ENCODE data around the gene ANXA9. TPM values are rescaled to one million over a fixed set of nuclear protein-coding genes. Genes with fewer than 3 reads are reported as not detected.

Gene ANXA9
- total RNA-seq, 2 experiments from 2014 or later = not detected

GRCh38 chr1:151002051-151002450 lies 20.0 kb downstream of the ANXA9 start:
- peaks cover 8% of the 10 kb centered on the region for H3K36me3 Mint-ChIP-seq

GRCh38 chr1:151002611-151003010 lies 20.5 kb downstream of the ANXA9 start:
- POLR2A ChIA-PET = no interaction called here
- peaks cover 8% of the 10 kb centered on the region for H3K36me3 Mint-ChIP-seq
- peak overlapping the region; percentile 62 for H3K4me3 Mint-ChIP-seq

More at GRCh38 chr1:151002051-151002450, 20.0 kb downstream of the ANXA9 start:
- DNase-seq (no peak), ATAC-seq (ENCODE audit: low read depth) (no peak)
- POLR2A ChIA-PET = no interaction called here
- Mint-ChIP-seq H3K27ac (no peak overlapping the region), H3K4me3 (no peak overlapping the region), H3K4me1 (peaks cover 47% of the 10 kb centered on the region), H3K9me3 (no peaks in the 10 kb centered on the region), H3K27me3 (no peaks in the 10 kb centered on the region)

DNA sequence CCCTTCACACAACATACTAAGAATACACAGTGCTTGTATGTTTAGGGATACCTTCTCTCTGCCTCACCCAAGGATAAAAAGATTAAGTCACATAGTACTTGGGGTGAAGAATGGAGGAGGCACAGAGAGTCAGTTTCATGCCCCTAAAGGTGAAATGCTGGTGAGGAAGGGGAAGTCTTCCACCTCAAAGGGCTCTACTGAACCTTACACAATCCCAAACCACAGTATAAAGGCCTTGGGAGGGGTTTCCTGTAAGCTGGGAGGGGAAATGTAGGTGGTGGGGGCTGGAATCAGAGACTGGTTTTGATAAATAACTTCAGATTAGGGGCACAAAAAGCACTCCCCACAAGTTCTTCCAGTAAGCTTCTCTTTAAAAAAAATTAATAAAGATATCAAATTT lies 21.1 kb downstream of the ANXA9 start:
- ATAC-seq (ENCODE audit: low read depth) (no peak), DNase-seq (no peak)
- Mint-ChIP-seq H3K36me3 (peaks cover 8% of the 10 kb centered on the region), H3K27me3 (no peaks in the 10 kb centered on the region), H3K4me3 (peak overlapping the region; percentile 62), H3K9me3 (no peaks in the 10 kb centered on the region), H3K27ac (peak overlapping the region; percentile 84), H3K4me1 (peaks cover 58% of the 10 kb centered on the region)
- POLR2A ChIA-PET = interaction anchor here (0.5 to 0.7 kb wide), 2 partner anchors 12 to 52 kb away, joined by 3 to 4 read pairs; no protein-coding TSS in a partner anchor

More at GRCh38 chr1:151002611-151003010, 20.5 kb downstream of the ANXA9 start:
- Mint-ChIP-seq H3K27ac (peak overlapping the region; percentile 84), H3K27me3 (no peaks in the 10 kb centered on the region), H3K9me3 (no peaks in the 10 kb centered on the region), H3K4me1 (peaks cover 52% of the 10 kb centered on the region)
- DNase-seq = no peak
- ATAC-seq (ENCODE audit: low read depth) = no peak

GRCh38 chr1:151005729-151006319 lies 23.7 kb downstream of the ANXA9 start:
- Mint-ChIP-seq H3K9me3 (no peaks in the 10 kb centered on the region), H3K27me3 (no peaks in the 10 kb centered on the region), H3K36me3 (peaks cover 2% of the 10 kb centered on the region), H3K4me3 (peak overlapping the region; percentile 98), H3K27ac (peak overlapping the region; percentile 96), H3K4me1 (peaks cover 66% of the 10 kb centered on the region)
- POLR2A ChIA-PET = interaction anchor here (0.7 to 2.5 kb wide), 10 partner anchors 29 to 1119 kb away, joined by 3 to 18 read pairs (median 4); partner anchors contain the start of genes CDC42SE1, CERS2, ENSA and GOLPH3L
- DNase-seq = no peak
- no peak for ATAC-seq (ENCODE audit: low read depth)

DNA sequence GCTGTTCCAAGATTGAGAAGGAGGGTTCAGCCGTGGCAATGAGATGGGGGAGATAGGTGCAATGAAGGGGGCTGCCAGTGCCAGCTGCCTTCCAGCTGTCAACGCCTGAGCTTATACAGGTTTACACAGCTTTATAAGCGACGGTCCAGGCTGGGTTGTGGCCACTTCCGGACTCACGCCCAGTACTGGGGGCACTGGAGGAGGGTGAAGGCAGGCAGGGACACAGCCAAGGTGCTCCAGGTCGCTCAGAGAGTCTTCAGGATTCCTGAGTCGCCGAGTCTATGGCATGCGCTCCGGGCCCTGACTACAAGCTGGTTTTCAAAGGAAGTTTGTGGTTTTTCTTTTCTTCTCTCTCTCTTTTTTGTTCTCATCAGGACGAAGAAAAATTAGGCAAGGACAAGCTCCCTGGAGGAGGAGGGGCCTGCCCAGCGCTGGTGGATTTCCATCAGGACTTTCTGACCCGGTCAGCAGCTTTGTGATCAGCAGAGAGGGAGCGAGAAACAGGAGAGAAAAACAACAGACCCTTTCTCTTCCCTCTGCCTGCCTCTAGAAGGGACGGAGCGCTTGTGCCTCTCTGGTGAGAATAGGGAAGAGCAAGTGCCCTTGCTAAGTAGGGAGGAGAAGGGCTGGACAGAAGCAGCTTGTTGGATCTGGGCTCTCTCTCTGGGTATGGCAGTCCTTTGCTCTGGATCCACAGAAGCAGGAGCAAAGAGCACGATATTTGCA lies 24.4 kb downstream of the ANXA9 start, which contains the start of gene MINDY1:
MINDY1 (minus strand) TSS at position 576 of the 726 bp plus-strand sequence. CDS start 4,285 bp downstream, outside the sequence.
- DNase-seq (peak; percentile 51), ATAC-seq (ENCODE audit: low read depth) (peak; percentile 20)
- Mint-ChIP-seq H3K27me3 (no peaks in the 10 kb centered on the region), H3K36me3 (peaks cover 3% of the 10 kb centered on the region), H3K4me1 (peaks cover 73% of the 10 kb centered on the region), H3K4me3 (peak within 1 kb of the TSS; percentile 98), H3K27ac (peak within 1 kb of the TSS; percentile 96), H3K9me3 (no peaks in the 10 kb centered on the region)
- POLR2A ChIA-PET = interaction anchor here (0.5 to 2.5 kb wide), 12 partner anchors 30 to 1120 kb away, joined by 3 to 18 read pairs (median 4); partner anchors contain the start of genes CDC42SE1, CERS2, GOLPH3L and MCL1

GRCh38 chr1:151007853-151008243 lies 25.8 kb downstream of the ANXA9 start:
- POLR2A ChIA-PET = interaction anchor here (0.9 to 1.0 kb wide), 3 partner anchors 41 to 428 kb away, joined by 3 to 4 read pairs (median 3); partner anchors contain the start of genes MCL1 and TNFAIP8L2

DNA sequence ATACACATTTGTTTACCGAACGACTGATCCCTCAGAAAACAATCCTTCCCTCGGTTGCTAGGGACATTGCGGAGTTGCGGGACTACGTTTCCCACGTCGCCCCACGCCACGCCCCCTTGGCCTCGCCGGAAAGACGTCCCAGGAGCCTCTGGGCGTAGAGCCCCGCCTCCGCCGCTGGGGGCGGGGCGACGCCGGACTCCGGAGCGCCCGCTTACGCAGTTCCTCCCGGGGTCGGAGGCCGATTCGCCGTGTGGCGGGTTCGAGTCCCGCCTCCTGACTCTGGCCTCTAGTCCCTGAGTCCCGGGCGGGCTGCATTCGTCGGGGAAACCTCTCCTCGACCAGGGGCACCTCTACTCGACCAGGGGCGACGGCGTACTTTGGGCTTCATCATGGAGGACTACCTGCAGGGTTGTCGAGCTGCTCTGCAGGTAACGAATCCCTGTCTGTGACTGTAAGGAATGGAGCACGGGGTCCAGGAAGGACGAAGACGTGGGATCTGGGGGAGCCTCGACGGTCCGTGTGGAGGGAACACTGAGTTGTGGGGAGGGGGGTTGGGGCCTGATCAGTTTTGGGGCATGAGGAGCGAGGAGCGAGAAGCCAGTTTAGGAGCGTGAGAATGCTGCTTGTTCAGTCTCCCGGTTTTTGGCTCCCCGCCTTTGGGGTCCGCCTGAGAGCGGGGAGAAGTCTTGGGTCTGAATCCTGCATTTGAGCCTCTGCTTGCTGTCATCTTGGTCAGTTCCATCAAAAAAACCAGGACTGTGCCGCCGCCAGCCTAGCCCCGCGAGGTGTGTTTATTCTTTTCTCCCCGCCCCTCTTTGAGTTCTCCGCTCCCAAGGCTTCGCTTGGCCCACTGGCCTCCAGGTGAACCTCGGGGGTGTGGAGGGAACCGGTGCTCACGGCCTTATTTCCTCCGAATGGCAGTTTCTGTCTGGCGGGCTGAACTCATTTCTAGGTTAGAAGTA lies 26.4 kb downstream of the ANXA9 start, which contains the start of gene PRUNE1:
PRUNE1 (plus strand) TSS at position 206 of the 962 bp plus-strand sequence; CDS start at position 390, 184 bp downstream.
- Mint-ChIP-seq H3K36me3 (peaks cover 3% of the 10 kb centered on the region), H3K27ac (peak within 1 kb of the TSS; percentile 96), H3K4me1 (peaks cover 60% of the 10 kb centered on the region), H3K27me3 (no peaks in the 10 kb centered on the region), H3K4me3 (peak within 1 kb of the TSS; percentile 98), H3K9me3 (no peaks in the 10 kb centered on the region)
- POLR2A ChIA-PET = interaction anchor here (0.7 to 1.0 kb wide), 3 partner anchors 28 to 148 kb away, joined by 3 to 4 read pairs (median 4); partner anchors contain the start of gene TNFAIP8L2
- ATAC-seq (ENCODE audit: low read depth) (peak; percentile 85), DNase-seq (peak; percentile 97)

More at GRCh38 chr1:151007853-151008243, 25.8 kb downstream of the ANXA9 start:
- peak overlapping the region; percentile 98 for H3K4me3 Mint-ChIP-seq
- peaks cover 65% of the 10 kb centered on the region for H3K4me1 Mint-ChIP-seq
- no peaks in the 10 kb centered on the region for H3K27me3 Mint-ChIP-seq
- H3K9me3 Mint-ChIP-seq = no peaks in the 10 kb centered on the region
- DNase-seq (no peak), ATAC-seq (ENCODE audit: low read depth) (no peak)
- H3K36me3 Mint-ChIP-seq = peaks cover 3% of the 10 kb centered on the region
- H3K27ac Mint-ChIP-seq = peak overlapping the region; percentile 96

DNA sequence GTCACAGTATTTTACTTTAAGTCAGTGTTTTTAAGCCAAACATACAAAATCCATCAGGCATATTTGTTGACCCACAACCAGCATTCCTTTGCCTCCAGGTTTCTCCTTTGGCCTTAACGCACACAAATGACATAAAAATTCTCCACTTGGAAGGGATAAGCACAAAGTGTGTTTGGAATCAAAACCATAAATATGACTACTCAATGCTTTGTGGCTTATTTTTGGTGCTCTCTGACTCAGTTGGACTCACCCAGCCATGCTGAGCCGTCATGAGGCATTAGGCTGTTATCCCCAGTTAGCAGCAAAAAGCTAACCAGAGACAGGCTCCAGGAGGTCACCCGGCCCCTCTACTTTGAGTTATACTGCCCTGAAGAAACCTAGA lies 27.1 kb downstream of the ANXA9 start:
- Mint-ChIP-seq H3K4me1 (peaks cover 55% of the 10 kb centered on the region), H3K27ac (peak overlapping the region; percentile 96), H3K27me3 (no peaks in the 10 kb centered on the region), H3K4me3 (peak overlapping the region; percentile 98), H3K36me3 (peaks cover 3% of the 10 kb centered on the region), H3K9me3 (no peaks in the 10 kb centered on the region)
- DNase-seq (no peak), ATAC-seq (ENCODE audit: low read depth) (no peak)
- POLR2A ChIA-PET = no interaction called here

DNA sequence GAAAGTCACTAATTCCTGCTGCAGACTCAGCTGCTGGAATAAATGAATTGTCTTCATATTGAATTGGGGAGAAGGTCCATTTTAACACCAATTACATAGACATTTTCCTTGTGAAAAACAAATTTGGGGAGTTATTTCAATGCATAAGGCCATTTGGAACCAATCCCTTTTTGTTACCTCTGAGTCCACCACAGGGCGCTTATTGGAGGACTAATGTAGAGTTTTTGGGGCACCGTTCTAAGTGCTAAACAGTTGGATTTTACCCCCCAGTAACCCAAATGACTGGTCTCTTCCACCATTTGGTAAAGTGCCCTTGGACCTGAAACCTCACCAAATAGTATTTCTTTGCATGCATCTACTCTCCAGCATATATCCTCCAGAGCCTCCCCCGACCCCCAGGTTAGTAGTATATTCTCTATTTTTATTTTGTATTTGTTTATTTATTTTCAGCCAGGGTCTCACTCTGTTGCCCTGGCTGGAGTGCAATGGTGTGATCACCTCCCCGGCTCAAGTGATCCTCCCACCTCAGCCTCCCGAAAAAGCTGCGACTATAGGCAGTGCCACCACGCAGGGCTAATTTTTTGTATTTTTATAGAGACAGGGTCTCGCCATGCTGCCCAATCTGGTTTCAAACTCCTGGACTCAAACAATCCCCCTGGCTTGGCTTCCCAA lies 27.7 kb downstream of the ANXA9 start:
- peak overlapping the region; percentile 98 for H3K4me3 Mint-ChIP-seq
- ATAC-seq (ENCODE audit: low read depth) (no peak), DNase-seq (no peak)
- peaks cover 51% of the 10 kb centered on the region for H3K4me1 Mint-ChIP-seq
- peaks cover 3% of the 10 kb centered on the region for H3K36me3 Mint-ChIP-seq
- H3K27me3 Mint-ChIP-seq = no peaks in the 10 kb centered on the region
- H3K9me3 Mint-ChIP-seq = no peaks in the 10 kb centered on the region
- H3K27ac Mint-ChIP-seq = no peak overlapping the region
- POLR2A ChIA-PET = interaction anchor here (0.7 kb wide), 1 partner anchor 101 kb away, joined by 3 read pairs; no protein-coding TSS in a partner anchor

DNA sequence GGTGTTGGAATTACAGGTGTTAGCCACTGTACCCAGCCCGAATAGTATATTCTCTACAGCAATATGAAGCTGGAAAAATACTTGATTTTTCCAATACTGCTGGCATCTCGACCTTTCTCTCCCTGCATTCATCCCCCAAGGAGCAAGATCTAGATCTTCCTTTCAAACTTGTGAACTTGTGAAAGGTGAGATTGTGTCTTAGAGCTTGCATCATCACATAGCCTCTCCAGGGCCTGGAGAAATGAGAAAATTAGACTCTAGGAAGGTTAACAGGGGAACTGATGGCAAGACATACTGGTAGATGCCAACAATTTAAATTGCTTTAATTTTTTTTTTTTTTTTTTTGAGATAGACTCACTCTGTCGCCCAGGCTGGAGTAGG lies 28.2 kb downstream of the ANXA9 start:
- POLR2A ChIA-PET = interaction anchor here (0.7 kb wide), 1 partner anchor 101 kb away, joined by 3 read pairs; no protein-coding TSS in a partner anchor
- peaks cover 48% of the 10 kb centered on the region for H3K4me1 Mint-ChIP-seq
- no peaks in the 10 kb centered on the region for H3K9me3 Mint-ChIP-seq
- ATAC-seq (ENCODE audit: low read depth) (no peak), DNase-seq (no peak)
- no peak overlapping the region for H3K27ac Mint-ChIP-seq
- H3K4me3 Mint-ChIP-seq = peak overlapping the region; percentile 4
- peaks cover 3% of the 10 kb centered on the region for H3K36me3 Mint-ChIP-seq
- H3K27me3 Mint-ChIP-seq = no peaks in the 10 kb centered on the region

DNA sequence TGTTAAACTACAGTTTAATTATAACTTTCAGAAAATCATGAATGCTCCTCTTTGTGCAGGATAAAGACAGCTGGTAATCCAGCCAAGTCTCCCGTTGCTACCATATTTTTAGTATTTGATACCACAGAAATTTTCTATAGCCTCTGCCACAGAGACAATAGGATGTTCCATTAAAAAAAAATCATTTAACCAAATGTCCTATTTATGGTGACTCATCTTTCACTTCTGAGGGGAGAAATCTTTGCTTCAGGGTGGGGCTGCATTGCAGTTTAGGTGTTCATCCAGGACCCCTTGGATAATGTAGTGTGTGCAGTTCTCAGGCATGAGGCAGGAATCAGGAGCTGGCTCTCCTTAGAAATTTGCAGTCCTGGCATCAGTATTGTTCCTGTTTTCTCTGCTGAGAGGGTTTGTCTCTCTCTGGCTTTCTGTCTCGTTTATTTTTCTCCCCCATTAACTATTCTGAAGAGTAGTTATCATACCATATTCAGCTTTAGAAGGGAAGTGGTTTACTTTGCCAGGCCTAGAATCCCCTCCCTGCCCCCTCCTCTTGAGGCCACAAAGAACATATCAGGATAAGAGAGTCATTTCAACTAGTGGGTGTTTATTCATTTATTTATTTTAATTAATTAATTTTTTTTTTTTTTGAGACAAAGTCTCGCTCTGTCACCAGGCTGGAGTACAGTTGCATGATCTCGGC lies 29.2 kb downstream of the ANXA9 start:
- H3K27ac Mint-ChIP-seq = peak overlapping the region; percentile 48

More for the DNA sequence above, 29.2 kb downstream of the ANXA9 start:
- peak overlapping the region; percentile 50 for H3K4me3 Mint-ChIP-seq
- ATAC-seq (ENCODE audit: low read depth) (no peak), DNase-seq (no peak)
- peaks cover 4% of the 10 kb centered on the region for H3K36me3 Mint-ChIP-seq
- H3K9me3 Mint-ChIP-seq = no peaks in the 10 kb centered on the region
- no peaks in the 10 kb centered on the region for H3K27me3 Mint-ChIP-seq
- H3K4me1 Mint-ChIP-seq = peaks cover 40% of the 10 kb centered on the region
- POLR2A ChIA-PET = interaction anchor here (1.2 to 1.5 kb wide), 2 partner anchors 37 to 145 kb away, joined by 3 to 6 read pairs; partner anchors contain the start of genes C1orf56 and TNFAIP8L2

Data from activated naive CD8-positive, alpha-beta T cell treated with anti-CD3 and anti-CD28 coated beads, Interleukin-2, amount 10 ng/mL, durations not matched to agents 7 days and 5 days (primary cell).